OCI-LY1 (cell line): Measurements from ENCODE around the gene RMC1.

ENCODE experiments used
- H2AFZ ChIP-seq: fragments of 200-600 bp; sonication (generic), shearing (Covaris generic); 2 replicates; pipeline ENCODE4 v1.6.0; 2014; ENCODE audit warnings: antibody characterized with exemption, mild to moderate bottlenecking, low read length
- H3F3A ChIP-seq: fragments of 200-600 bp; sonication (generic), shearing (Covaris generic); 2 replicates; pipeline ENCODE4 v1.6.0; 2014; ENCODE audit warnings: mild to moderate bottlenecking, antibody characterized with exemption, low read length, moderate library complexity; ENCODE audit not compliant: insufficient read depth
- H3K27ac ChIP-seq: fragments of 200-600 bp; sonication (generic); 2 replicates; pipeline ENCODE4 v1.5.1; 2014; ENCODE audit warnings: low read length, mixed run types, mild to moderate bottlenecking, low read depth; ENCODE audit not compliant: poor library complexity, severe bottlenecking
- H3K27me3 ChIP-seq: fragments of 200-600 bp; sonication (generic); 2 replicates; pipeline ENCODE4 v1.6.0; 2014; ENCODE audit warnings: antibody characterized with exemption, mild to moderate bottlenecking, low read length, moderate library complexity; ENCODE audit not compliant: insufficient read depth
- H3K36me3 ChIP-seq: fragments of 200-600 bp; sonication (generic); 2 replicates; pipeline ENCODE4 v1.6.1; 2014; ENCODE audit warnings: mild to moderate bottlenecking, antibody characterized with exemption, low read length, moderate library complexity, mixed read lengths; ENCODE audit not compliant: insufficient read depth
- H3K4me1 ChIP-seq: fragments of 200-600 bp; sonication (generic); 2 replicates; pipeline ENCODE4 v1.5.1; 2014; ENCODE audit warnings: mild to moderate bottlenecking, low read length, moderate library complexity; ENCODE audit not compliant: insufficient read depth, severe bottlenecking
- H3K4me2 ChIP-seq: fragments of 200-600 bp; sonication (generic), shearing (Covaris generic); 2 replicates; pipeline ENCODE4 v1.6.1; 2014; ENCODE audit warnings: low read length
- H3K4me3 ChIP-seq: fragments of 200-600 bp; sonication (generic); 2 replicates; pipeline ENCODE4 v1.5.1; 2014; ENCODE audit warnings: low read length, low read depth, mild to moderate bottlenecking, mixed read lengths; ENCODE audit not compliant: poor library complexity, severe bottlenecking
- H3K79me2 ChIP-seq: fragments of 200-600 bp; shearing (Covaris generic); 2 replicates; pipeline ENCODE4 v1.6.1; 2016; ENCODE audit warnings: mixed run types, low read length, mixed read lengths; ENCODE audit not compliant: insufficient read depth
- H3K9ac ChIP-seq: fragments of 200-600 bp; sonication (generic), shearing (Covaris generic); 2 replicates; pipeline ENCODE4 v1.6.1; 2014; ENCODE audit warnings: mild to moderate bottlenecking, low read length, mixed read lengths
- H3K9me2 ChIP-seq: fragments of 200-600 bp; sonication (generic), shearing (Covaris generic); 2 replicates; pipeline ENCODE4 v1.6.1; 2014; ENCODE audit warnings: low read depth, mild to moderate bottlenecking, low read length, mixed read lengths
- H3K9me3 ChIP-seq: fragments of 200-600 bp; shearing (Covaris generic); 2 replicates; pipeline ENCODE4 v1.6.1; 2014; ENCODE audit warnings: low read length, mixed read lengths
- H4K20me1 ChIP-seq: fragments of 200-600 bp; sonication (generic), shearing (Covaris generic); 2 replicates; pipeline ENCODE4 v1.6.0; 2016; ENCODE audit warnings: mild to moderate bottlenecking, low read length; ENCODE audit not compliant: insufficient read depth
- EZH2 ChIP-seq: fragments of 200-600 bp; sonication (generic), shearing (Covaris generic); IDR thresholded peaks from 2 replicates; pipeline ENCODE4 v1.8.0; 2017; ENCODE audit warnings: borderline replicate concordance, mixed run types, mild to moderate bottlenecking, antibody characterized with exemption, low read length, moderate library complexity, mixed read lengths
- TF ChIP-seq, protein P1 (sequence below): fragments of 200-600 bp; sonication (generic), shearing (Covaris generic); IDR thresholded peaks from 2 replicates; pipeline ENCODE4 v1.5.1; 2017; ENCODE audit warnings: mild to moderate bottlenecking, antibody characterized with exemption, low read length, moderate library complexity, mixed read lengths

RMC1 gene

DNA sequence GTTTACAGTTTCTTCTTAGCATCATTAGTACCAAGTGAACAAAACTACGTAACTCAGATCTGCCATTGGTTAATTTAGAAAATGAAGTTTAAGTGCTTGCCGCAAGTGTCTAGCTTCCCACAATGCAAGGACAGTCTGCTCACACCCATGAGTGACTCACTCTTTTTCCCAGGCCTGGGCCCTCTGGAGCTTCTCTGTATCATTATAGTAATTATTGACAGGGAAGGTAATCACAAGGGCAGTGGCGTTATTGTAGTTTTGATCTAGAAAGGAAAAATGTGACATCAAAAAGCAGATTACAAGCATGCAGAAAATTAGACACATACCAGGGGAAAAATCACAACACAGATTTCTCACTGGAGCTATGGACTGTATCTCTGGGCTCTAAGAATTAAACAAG, 44.5 kb downstream of the RMC1 start:
- Histone ChIP-seq H3F3A (no peaks in the 10 kb centered on the region), H3K9me3 (no peaks in the 10 kb centered on the region), H3K4me1 (no peaks in the 10 kb centered on the region), H3K27ac (no peak overlapping the region), H3K36me3 (peaks cover 73% of the 10 kb centered on the region), H3K27me3 (no peaks in the 10 kb centered on the region), H3K4me2 (no peak overlapping the region), H2AFZ (no peak overlapping the region), H3K79me2 (no peaks in the 10 kb centered on the region), H3K4me3 (no peak overlapping the region), H3K9me2 (no peaks in the 10 kb centered on the region), H4K20me1 (no peaks in the 10 kb centered on the region), H3K9ac (no peak overlapping the region)
- TF ChIP-seq, protein P1, sequence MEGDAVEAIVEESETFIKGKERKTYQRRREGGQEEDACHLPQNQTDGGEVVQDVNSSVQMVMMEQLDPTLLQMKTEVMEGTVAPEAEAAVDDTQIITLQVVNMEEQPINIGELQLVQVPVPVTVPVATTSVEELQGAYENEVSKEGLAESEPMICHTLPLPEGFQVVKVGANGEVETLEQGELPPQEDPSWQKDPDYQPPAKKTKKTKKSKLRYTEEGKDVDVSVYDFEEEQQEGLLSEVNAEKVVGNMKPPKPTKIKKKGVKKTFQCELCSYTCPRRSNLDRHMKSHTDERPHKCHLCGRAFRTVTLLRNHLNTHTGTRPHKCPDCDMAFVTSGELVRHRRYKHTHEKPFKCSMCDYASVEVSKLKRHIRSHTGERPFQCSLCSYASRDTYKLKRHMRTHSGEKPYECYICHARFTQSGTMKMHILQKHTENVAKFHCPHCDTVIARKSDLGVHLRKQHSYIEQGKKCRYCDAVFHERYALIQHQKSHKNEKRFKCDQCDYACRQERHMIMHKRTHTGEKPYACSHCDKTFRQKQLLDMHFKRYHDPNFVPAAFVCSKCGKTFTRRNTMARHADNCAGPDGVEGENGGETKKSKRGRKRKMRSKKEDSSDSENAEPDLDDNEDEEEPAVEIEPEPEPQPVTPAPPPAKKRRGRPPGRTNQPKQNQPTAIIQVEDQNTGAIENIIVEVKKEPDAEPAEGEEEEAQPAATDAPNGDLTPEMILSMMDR: no peak
- no peak for TF ChIP-seq EZH2

DNA sequence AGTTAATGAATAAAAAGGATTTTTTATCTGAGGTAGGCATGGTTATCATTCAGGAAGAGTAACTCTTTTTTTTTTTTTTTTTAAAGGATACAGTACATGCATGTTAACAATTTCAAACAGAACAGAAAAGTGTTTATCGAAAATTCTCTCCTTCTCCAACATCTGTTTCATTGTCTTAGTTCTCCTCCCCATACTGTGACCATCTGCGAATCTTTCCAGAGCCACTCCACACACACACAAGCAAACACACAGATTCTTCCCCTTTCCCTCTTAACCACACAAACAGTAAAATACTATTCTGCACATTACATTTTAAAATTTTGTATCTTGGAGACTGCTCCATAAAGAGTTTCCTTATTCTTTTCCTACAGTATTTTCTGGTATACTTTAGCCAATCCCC, 45.0 kb downstream of the RMC1 start:
- no peaks in the 10 kb centered on the region for H3K9me3 ChIP-seq
- no peaks in the 10 kb centered on the region for H4K20me1 ChIP-seq
- peaks cover 72% of the 10 kb centered on the region for H3K36me3 ChIP-seq
- H3K9ac ChIP-seq: no peak overlapping the region
- TF ChIP-seq, protein P1: no peak
- TF ChIP-seq EZH2: no peak
- H3K4me1 ChIP-seq: no peaks in the 10 kb centered on the region
- H3K9me2 ChIP-seq: no peaks in the 10 kb centered on the region
- no peak overlapping the region for H3K4me2 ChIP-seq
- H3K79me2 ChIP-seq: no peaks in the 10 kb centered on the region
- H3F3A ChIP-seq: no peaks in the 10 kb centered on the region
- H2AFZ ChIP-seq: no peak overlapping the region
- H3K4me3 ChIP-seq: no peak overlapping the region
- H3K27me3 ChIP-seq: no peaks in the 10 kb centered on the region
- H3K27ac ChIP-seq: no peak overlapping the region

DNA sequence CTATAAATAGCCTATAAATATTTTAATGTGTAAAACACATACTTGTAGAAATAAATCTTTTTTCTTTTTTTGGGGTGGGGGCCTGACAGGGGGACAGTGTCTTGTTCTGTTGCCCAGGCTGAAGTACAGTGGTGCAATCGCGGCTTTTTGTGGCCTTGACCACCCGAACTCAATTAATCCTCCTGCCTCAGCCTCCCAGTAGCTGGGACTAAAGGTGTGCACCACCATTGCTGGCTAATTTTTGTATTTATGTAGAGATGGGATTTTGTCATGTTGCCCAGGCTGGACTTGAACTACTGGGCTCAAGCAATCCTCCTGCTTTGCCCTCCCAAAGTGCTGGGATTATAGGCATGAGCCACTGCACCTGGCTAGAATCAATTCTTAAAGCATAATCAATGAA, 45.4 kb downstream of the RMC1 start:
- H3F3A ChIP-seq: no peaks in the 10 kb centered on the region
- no peak overlapping the region for H3K4me3 ChIP-seq
- H3K9me3 ChIP-seq: no peaks in the 10 kb centered on the region
- no peak overlapping the region for H3K4me2 ChIP-seq
- H3K79me2 ChIP-seq: no peaks in the 10 kb centered on the region
- H2AFZ ChIP-seq: no peak overlapping the region
- H3K9me2 ChIP-seq: no peaks in the 10 kb centered on the region
- no peaks in the 10 kb centered on the region for H4K20me1 ChIP-seq
- no peak overlapping the region for H3K27ac ChIP-seq
- no peak overlapping the region for H3K9ac ChIP-seq
- H3K36me3 ChIP-seq: peaks cover 72% of the 10 kb centered on the region
- no peaks in the 10 kb centered on the region for H3K4me1 ChIP-seq
- no peaks in the 10 kb centered on the region for H3K27me3 ChIP-seq
- TF ChIP-seq, protein P1: no peak
